Gastrocnemius medialis (tissue), 4 donors: ENCODE results near the gene MTMR12.

Source experiments
- CTCF ChIP-seq, 5 experiments: fragments of 450-650 bp in 3 of 5; fragments of 200-600 bp in 2 of 5; sonication (generic) in 2 of 5; IDR thresholded peaks in 4 of 5; conservative IDR thresholded peaks in 1 of 5; 1 replicate in 4 of 5; 2 replicates in 1 of 5; pipeline ENCODE4 v1.5.1; 2016 to 2019; ENCODE audit warnings: antibody characterized with exemption in 5 of 5, mild to moderate bottlenecking in 3 of 5, moderate library complexity in 3 of 5
- POLR2A ChIP-seq, 2 donors: fragments of 450-650 bp; IDR thresholded peaks; one replicate each; pipeline ENCODE4 v1.6.1; 2017; ENCODE audit warnings: antibody characterized with exemption in 2 of 2, mild to moderate bottlenecking in 2 of 2, moderate library complexity in 2 of 2

- no peak for TF ChIP-seq POLR2A (IDR thresholded peaks at IDR 0.05)
- TF ChIP-seq CTCF (IDR thresholded peaks at IDR 0.05 in 4 of 5, conservative IDR thresholded peaks at IDR 0.05 in 1 of 5): no peak
Observed at GRCh38 chr5:32308946-32309345, 3.8 kb downstream of the MTMR12 start.
